Activated T-cell treated with anti-CD3 and anti-CD28 coated beads for 24 hours (primary cell): ENCODE results near the gene RIMKLA.

Source experiments
- DNase-seq: peaks from one replicate; pipeline ENCODE4 v3.0.0-alpha.2; 2020; ENCODE audit warnings: low read depth

Gene RIMKLA

DNA sequence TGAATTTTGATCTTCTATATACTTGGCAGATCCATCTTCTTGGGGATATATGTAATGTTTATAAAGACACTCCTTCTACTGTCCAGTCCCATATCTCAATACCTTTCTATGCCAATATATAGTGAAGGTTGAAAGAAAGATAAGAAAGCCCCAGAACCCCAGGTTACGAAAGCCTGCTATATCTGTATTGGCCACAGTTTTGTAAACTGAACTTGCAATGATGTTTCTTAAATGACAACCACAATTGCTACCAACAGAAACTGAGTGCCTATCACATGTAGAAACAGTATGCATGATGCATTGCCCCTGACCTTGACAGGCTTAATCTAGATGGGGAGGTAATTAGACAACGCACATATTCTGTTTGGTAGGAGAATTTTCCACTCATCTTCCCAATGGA, 7.8 kb upstream of the RIMKLA start:
- DNase-seq = no peak

DNA sequence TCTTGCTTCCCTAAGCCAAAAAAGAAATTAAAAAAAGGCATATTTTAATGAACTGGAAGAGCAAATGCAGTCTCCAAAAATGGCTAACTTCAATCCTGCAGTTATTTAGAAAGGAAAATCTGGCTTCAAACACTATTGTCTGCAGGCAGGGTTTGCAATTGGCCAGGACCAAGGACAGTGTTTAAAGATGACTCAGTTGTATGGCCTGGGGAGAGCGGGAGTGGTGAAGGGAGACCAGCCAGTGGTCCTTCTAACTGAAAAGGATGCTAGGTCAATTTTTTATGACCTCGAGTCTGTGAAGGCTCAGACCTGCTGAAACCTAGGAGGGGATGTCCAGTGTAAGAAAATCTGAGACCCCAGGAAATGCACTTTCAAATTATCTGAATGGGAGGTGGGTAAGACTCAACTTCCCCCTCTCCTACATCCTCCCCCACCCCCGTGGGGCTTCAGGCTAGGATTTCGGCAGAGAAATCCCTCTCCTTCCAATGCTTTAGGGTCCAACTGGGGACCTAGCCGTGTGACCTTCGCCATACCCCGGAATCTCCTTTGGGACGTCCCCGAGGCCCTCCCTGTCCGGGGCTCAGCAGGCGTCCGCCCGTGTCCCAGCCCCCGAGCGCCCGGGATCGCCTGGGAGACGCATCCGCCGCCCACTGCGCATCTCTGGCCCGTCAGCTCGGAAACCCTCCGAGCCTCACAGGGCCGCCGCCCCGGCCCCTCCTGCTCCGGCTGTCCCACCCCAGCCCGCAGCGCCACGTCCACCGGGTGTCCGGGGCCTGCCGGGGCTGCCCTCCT, 602 bp upstream of the RIMKLA start:
- DNase-seq = no peak

DNA sequence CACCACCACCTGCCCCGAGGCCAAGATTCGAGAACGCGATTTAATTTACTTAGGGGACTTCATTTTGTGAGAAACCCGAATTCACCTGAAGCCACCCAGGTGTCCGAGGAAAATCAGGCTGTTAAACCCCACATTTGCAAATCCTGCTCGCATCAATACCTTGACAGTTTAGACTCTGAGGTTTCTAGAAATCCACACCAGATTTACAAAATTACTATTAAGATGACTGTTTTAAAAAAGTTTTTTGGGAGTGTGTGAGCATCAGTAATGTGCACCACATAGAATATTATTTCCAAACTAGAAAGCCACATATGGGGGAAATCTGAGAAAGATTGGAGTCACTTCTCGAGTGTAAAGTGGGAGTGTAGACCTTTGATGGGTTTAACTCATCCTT, 685 bp downstream of the RIMKLA start:
- no peak for DNase-seq

DNA sequence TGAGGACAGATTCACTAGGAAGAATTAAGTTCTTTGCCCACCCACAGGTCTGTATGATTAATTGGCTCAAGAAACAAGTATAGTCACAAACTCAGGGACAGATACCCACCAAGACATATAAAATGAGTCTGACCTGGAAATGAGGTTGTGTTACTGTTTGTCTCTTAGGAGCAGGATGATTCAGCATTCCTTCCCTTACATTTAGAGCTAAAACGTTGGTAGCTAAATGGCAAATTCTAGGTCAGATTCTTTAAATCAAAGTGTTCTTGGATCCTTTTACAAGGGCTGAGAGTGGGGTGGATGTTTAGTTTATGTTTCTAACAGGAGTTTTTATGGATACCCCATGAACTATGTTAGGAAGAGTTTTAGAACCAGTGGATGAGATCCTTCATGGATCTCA, 4.7 kb downstream of the RIMKLA start:
- DNase-seq = no peak

DNA sequence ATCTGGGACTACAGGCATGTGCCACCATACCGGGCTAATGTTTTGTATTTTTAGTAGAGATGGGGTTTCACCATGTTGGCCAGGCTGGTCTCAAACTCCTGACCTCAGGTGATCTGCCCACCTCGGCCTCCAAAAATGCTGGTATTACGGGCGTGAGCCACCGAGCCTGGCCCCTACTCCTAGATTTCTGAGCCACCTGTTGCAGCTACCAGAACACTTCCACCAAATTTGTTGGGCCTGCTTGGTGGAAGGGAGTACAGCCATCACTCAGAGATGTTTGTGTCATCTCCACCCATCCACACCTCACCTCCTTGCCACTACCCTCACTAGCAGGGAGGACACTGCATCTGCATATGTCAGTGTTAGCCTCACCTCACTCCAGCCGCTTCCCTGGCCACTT, 5.5 kb downstream of the RIMKLA start:
- DNase-seq = no peak

DNA sequence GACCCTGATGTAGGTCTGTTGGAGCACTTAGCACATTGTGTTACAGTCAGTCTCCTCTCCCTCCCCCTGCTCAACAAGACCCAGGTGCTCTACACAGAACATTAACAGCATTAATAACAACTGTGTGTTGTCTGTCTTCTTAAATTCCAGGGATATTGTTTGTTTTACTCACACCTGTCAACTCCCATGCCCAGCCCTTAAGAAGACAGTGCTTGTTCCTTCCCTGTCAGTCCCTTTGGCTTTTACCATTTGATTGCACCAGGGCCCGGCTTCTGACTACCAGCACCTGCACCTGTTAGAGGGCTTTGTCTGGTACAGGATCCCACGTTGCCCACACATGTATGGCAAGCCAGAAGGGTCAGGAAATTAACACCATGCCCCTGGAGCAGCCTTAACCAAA, 11.7 kb downstream of the RIMKLA start:
- DNase-seq = no peak

DNA sequence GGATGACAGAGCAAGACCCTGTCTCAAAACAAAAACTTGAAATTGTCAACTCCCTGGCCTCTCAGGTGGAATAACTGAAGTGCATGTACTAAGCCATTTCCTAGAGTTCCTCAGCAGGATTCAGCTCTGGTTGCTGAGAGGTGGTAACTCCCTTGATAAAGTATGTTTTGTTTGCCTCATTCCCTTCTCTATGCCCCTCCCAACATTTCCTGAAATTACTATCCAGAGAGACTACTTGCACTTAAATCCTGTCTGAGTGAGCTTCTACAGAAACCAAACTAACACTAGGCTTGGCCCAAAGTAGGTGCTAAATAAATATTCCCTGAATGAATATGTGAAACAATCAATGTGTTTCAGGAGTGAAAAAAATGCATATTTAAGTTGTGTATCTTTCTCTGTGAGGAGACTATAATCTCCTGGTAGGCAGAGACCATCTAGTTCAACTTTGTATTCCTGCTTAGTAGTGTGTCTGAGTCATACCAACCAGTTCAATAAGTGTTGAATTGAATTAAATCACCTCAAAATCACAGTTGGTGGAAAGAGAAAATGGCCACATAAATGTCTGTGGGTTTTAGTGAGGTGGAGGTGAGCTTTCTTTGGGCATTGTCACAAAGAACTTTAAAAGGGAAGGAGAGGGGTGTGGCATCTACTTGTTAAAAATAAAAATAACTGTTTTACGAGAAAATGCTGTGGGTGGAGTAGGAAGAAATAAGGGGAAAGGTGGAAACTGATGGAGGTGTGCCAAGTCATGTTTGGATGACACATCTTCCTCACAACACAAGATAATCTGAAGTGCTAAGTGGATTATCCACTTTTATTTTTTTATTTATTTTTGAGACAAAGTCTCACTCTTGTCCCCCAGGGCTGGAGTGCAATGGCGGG, 12.6 kb downstream of the RIMKLA start:
- DNase-seq = no peak

DNA sequence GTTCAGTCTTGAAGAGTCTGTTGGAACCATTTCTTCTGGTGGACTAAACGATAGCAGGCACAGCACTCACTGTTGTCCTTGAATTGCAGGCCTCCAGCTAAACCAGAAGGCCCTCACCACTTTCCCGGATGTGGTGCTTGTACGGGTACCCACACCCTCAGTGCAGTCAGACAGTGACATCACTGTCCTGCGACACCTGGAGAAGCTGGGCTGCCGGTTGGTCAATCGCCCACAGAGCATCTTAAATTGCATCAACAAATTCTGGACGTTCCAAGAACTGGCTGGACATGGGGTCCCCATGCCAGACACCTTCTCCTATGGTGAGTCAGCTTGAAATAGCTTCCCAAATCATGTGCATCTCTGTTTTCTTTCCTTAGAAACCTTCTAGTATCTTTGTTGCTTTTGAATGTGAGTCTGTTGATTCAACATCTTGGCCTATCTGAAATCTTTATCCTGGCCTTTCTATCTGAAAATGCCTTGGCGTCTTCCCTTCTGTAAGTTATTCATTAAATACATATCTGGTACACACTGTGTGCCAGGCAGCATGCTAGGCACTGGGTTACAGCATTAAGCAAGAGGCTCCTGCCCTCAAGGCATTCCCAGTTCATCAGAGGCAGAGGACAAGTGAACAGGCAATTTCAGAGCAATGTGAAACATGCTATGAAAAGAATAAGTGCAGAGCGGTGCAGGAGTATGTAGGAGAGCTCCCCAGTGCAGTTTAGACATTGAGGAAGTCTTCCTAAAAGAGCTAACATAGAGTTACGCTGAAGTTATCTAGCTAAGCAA, 18.9 kb downstream of the RIMKLA start:
- no peak for DNase-seq

DNA sequence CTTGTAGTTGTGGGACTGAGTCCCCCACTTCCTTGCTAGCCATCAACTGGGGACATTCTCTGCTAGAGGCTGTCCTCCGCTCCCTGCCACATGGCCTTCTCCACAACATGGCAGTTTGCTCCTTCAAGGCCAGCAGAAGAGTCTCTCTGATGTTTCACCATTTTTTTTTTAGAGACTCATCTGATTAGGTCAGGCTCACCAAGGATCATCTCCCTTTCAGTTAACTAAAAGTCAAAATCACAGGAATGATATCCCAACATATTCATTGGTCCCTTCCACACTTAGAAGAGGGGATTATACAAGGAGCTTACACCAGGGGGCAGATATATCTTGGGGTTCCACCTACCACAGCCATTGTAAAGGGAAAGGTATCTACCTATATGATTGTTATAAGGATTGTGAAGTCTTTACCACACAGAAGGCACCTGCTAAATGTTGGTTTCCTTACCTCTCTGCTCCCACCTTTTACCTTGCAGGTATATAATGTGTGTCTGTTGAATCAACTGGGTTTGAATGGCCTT, 23.3 kb downstream of the RIMKLA start:
- no peak for DNase-seq

DNA sequence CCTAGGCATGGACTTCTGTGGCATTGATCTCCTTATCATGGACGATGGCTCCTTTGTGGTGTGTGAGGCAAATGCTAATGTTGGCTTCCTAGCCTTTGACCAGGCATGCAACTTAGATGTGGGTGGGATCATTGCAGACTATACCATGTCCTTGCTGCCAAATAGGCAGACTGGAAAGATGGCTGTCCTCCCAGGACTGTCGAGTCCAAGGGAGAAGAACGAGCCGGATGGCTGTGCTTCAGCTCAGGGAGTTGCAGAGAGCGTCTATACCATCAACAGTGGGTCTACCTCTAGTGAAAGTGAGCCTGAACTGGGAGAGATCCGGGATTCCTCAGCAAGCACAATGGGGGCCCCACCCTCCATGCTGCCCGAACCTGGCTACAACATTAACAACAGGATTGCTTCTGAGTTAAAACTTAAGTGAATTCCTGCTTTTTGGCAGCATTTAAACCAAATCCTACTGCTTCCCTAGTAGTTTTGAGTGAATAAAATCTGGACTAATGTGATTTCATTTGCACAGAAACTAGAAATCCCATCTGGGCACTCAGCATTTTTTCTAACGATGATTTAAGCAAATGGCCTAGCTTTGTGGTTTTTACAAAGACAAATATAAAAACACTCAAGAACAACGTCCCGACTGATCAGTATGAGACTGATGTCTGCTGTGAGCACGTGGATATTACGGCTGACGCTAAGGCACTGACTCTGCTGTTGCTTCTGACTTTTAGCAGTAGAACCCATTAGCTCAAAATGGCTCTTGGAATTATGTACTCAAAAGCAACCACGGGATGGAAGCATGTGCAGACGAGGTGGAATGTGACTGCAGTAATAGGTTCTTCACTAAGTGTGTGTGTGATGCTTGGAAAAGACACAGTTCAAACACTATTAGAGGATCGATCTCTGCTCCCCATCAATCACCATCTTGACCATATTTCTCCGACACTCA, 34.2 kb downstream of the RIMKLA start:
- no peak for DNase-seq

DNA sequence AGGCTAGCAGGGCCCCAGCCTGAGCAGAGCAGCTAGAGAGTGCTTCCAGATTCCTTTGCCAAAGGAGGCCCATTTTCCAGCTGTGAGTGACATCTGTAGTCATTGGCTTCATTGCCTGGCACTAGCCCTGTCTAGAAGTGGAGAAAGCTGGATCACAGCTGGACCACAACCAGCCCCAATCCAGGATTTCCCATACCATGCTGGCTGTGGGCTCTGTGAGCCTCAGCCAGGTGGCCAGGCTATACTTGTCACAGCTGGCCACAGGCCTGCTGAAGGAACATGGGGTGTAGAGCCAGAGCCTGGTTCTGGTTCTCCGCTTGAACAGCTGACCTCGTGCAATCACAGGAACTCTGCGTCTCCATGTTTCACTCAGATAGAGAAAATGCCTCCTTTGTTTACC, 36.6 kb downstream of the RIMKLA start:
- DNase-seq = no peak

DNA sequence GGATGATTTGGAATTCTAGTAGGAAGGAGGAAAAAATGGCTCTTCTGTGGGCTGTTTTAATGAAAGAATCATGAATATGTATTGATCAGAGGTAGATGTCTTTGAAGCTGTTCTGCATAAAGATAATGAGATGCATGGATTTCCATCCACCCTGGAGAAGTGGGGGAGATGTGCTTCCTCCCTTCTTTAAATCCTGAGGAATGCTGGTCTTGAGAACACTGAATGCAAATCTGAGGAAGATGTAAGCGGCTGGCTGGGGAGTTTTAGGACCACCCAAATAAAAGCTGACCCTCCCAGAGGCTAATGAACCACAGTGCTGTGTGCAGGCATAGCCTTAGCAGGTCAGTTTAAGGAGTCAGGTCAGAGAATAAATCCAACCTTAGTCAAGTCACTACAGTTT, 37.9 kb downstream of the RIMKLA start:
- no peak for DNase-seq

DNA sequence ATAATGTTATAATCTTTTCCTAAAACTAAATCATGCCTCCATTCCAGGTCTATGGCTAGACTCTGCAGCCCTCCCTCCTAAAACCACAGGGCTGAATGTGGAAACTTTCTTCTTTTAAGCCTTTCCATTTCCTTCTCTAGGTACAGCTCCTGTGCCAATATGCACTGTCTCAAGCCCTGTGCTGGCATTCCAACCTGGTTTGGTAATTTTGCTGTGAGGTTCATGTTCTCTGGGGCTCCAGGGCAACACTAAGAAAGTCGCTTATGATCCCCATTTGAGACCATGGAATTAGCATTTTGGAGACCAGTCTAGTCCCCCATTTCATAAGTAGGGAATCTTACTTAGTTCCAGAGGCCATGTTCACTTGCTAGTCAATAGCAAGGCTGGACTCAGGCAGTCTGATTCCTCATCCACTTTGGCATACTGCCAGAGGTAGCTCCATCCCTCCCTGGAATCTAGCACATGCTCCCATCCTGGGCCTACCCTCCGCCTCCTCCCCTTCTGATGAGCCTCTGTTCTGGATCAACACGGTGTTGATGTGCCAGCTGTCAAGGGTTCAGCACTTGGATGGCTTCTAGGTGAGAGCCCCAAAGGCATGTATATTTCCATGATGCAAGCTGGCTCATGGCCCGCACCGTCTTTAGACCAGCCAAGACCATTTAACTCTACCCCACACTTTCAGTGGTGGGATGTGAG, 38.7 kb downstream of the RIMKLA start:
- no peak for DNase-seq

DNA sequence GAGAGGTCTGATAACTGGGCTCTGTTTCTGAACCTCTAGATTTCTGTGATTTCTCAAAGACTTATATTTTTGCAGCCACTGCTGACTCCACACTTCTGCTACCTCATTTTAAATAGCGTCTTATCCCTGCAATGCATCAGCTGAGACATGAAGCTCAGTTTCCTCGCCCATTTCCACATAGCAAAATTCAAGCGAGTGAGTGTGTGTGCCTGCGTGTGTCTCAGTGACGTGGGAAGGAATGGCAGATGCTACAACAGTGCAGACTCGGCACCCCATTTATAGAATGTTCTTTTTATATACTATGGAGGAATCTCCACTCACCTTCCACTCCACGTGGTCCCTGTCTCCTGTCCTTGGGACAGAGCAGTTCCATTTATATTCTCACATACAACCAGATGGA, 39.5 kb downstream of the RIMKLA start:
- DNase-seq = no peak

DNA sequence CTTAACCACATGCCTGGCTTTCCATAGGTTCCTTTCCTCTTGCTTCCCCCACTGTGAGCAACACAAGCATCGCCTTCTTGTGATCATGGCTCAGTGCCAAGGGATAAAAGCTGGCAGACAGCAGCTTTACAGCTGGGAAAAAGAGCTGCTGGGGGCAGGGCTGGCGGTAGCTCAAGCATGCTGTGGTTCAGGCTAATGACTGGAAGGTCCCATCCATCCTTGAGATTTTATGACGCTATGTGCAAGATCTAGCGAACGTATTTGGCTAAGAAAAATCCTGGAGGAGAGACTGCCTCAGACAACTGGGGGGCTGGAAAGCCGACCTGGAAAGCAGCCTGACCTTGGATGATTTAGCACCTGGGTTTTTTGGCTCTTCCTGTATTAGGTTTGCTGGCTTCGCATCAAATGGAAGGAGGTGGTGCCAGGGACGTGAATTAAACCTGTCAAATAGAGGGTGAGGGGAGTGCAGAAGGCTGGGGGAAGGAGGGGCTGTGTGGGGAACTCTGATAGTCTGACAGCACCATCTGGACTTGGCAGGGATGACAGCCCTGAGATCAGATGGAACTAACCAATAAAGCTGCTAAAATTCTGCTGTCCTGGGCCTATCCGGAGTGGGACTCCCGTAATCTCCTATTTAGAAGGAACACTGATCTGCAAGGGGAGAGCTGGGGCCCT, 40.5 kb downstream of the RIMKLA start:
- no peak for DNase-seq

DNA sequence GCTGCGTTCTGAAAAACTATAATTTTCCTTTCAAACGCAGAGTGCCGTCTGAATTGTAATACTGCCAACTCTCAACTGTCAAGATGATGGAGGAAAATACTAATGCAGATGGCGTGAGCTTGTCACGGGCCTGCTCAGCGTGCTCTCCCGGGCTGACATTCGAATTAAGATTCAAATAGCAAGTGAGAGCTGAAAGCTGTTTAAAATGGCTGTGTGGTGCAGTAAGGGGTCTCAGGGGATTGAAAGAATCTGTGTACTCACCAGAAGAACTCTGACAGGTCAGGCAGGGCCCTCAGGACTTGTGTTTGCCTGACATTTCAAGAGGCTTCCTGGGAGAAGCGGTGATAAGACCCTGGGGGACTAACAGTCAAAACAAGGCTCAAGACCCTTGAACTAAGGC, 42.1 kb downstream of the RIMKLA start:
- no peak for DNase-seq

DNA sequence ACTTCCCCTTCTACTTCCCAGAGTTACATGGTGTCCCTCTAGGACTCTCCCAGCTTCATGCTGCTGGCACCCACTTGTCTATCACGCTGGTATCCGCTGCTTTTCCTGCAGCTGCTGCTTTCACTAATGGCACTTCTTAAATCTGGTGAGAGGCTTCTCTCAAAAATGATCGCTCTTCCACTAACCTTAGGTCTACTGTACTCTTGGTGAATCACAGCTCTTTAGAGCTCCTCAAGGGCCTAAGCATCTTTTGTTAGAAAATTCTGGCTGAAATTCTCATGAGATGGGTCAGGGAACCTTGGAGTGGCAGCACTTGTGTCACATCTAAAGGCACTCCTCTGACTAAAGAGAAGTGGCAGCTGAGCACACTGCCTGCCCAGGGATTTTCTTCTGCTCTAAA, 43.1 kb downstream of the RIMKLA start:
- no peak for DNase-seq

DNA sequence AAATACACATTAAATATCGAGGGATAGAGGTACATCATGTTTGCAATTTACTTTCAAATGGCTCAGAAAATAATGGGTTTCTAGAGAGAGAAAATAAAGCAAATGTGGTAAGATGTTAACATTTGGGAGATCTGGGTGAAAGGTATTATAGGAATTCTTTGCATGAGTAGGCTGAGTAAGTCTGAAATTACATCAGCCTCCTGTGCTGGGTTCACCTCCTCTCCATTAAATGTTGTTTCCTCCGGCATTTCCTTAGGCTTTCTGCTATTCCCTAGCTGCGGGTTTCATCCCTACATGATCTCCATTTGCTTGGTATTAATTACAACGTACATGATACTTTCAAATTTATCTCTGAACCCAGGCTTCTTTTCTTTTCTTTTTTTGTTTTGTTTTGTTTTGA, 43.6 kb downstream of the RIMKLA start:
- DNase-seq = no peak

DNA sequence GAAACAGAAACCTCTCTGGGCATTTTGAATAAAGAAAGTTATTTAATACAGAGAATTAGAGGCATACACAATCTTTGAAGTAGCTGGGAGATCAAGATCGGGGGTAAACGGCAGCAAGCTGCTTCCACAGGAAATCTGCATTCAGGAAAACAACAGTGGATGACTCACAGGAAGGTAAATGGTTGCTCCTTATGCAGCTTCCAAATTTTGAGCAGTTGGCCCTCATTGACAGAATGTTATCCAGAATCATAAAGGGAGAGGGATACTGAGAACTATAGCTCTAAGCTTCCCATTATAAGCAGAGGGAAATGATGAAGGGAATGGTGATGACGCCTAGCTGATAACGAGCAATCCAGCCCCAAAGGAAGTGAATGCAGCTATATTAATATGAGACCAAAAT, 46.6 kb downstream of the RIMKLA start:
- DNase-seq = no peak

DNA sequence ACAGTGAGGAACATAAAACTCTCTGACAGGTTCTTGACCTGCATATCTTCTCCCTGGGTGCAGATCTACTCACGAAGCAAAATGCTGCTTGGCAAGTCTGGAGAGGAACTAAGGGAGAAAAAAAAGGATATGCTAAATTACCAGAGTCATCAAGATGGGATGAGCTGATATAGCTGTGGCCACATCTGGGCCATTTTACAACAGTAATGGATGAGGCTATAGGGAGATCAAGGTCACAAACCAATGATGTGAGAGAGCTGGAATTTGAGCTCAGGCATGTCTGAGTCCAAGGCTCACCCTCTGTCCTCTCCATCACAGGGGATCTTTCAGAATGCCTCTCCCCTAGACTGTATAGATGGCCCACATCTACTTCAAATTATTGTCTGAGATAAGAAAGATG, 49.0 kb downstream of the RIMKLA start:
- DNase-seq = no peak
